ENCODE data around the gene SLC41A1. TPM values are rescaled to one million over a fixed set of nuclear protein-coding genes. Genes with fewer than 3 reads are reported as not detected.

Gene SLC41A1
- total and polyA plus RNA-seq, 9 of the 15 experiments (the other 6 are each of a cell fraction or from before 2014, with no cell fraction given), result 4.1 to 29.3 (median 11.4) TPM

GRCh38 chr1:205810448-205811157, 2.4 kb downstream of the SLC41A1 start:
- 97% methylated on average over 12 of the region's 12 CpGs for WGBS (ENCODE audit: insufficient coverage, low coverage, missing lambda C conversion rate)
- Histone ChIP-seq H3K9me1 (ENCODE audit: control insufficient read depth, insufficient read depth, low read length) (no peaks in the 10 kb centered on the region), H3K4me2 (ENCODE audit: insufficient read depth, low read length) (peak overlapping the region; percentile 94; the same call in 1 of the 2 replicates), H2AFZ (ENCODE audit: low read depth, low read length) (no peak overlapping the region), H4K20me1 (replicated peaks; ENCODE audit: control insufficient read depth, insufficient read depth, low read length) (peaks cover 28% of the 10 kb centered on the region), H3K9me3 (replicated peaks; ENCODE audit: control insufficient read depth, insufficient read depth, low read depth, low read length) (no peaks in the 10 kb centered on the region), H3K4me3 (no peak overlapping the region), H3K27me3 (ENCODE audit: control insufficient read depth in 2 of 2, insufficient read depth in 2 of 2, low read length in 2 of 2) (no peaks in the 10 kb centered on the region), H3K36me3 (ENCODE audit: control insufficient read depth, insufficient read depth, low read length) (peaks cover 22% of the 10 kb centered on the region; the same call in 2 of the 3 replicates), H3K4me1 (replicated peaks in 1 of 2; ENCODE audit: control insufficient read depth in 2 of 2, insufficient read depth in 2 of 2, low read length in 2 of 2) (peaks cover 32 to 41% of the 10 kb centered on the region in 2 experiments; a peak in 4 of 5 replicates), H3K27ac (ENCODE audit: extremely low read depth, low read depth, low read length) (no peak overlapping the region), H3K79me2 (ENCODE audit: control insufficient read depth, insufficient read depth, low read length) (peaks cover 40% of the 10 kb centered on the region), H3K9ac (ENCODE audit: insufficient read depth in 1 of 2, low read depth in 2 of 2, low read length in 2 of 2) (peak overlapping the region in 1 of 2 experiments; percentile 18; a peak in 1 of 4 replicates)
- intact Hi-C loops (cut with micrococcal nuclease), result loop anchor here (2.0 to 5.0 kb wide), 2 partner anchors 20 to 97 kb away; no protein-coding TSS in a partner anchor
- TF ChIP-seq CTCFL (IDR thresholded peaks at IDR 0.05; ENCODE audit: borderline replicate concordance, insufficient read depth, low read depth, low read length, poor library complexity, severe bottlenecking) (peak; percentile 32), CTCF (IDR thresholded peaks at IDR 0.05 in 2 of 3, conservative IDR thresholded peaks at IDR 0.05 in 1 of 3; ENCODE audit: insufficient read depth in 2 of 3, low read depth in 1 of 3, low read length in 3 of 3) (peak; percentile 40 to 52 (median 42); a peak in 5 of 6 replicates), PHB (CRISPR knock-in tag; IDR thresholded peaks at IDR 0.05) (no peak), NR3C1 (CRISPR knock-in tag; IDR thresholded peaks at IDR 0.05) (no peak)
- in situ Hi-C loops (cut with MboI), result no loop called here
- POLR2A ChIA-PET, result interaction anchor here (0.6 to 2.7 kb wide), 8 partner anchors 9 to 300 kb away, joined by 3 to 15 read pairs (median 4); partner anchors contain the start of genes CTSE and RAB29
- ATAC-seq (peak; percentile 13; the same call in 2 of the 3 replicates), DNase-seq (ENCODE audit: extremely low read depth in 1 of 4, low spot score in 3 of 4) (peak in 2 of 4 experiments; percentile 43 to 52), FAIRE-seq (peak; percentile 44)
- CTCF ChIA-PET (ENCODE audit: low intra/inter-chr PET ratio), result no interaction called here
- no TSS peak for BruUV-seq (replicated peaks)

All from K562 (cell line).